Medulla oblongata (tissue), 1 donor: ENCODE measurements around the gene RPS6KB2.
"Not testable (repeated sequence)": the region's sequence is repeated elsewhere in the genome, so short reads cannot be mapped to it uniquely, and the experiment has no call there.

Experiments
- DNase-seq: peaks from one replicate; pipeline ENCODE4 v3.0.0-alpha.2; 2015; ENCODE audit errors: extremely low spot score

Gene RPS6KB2

DNA sequence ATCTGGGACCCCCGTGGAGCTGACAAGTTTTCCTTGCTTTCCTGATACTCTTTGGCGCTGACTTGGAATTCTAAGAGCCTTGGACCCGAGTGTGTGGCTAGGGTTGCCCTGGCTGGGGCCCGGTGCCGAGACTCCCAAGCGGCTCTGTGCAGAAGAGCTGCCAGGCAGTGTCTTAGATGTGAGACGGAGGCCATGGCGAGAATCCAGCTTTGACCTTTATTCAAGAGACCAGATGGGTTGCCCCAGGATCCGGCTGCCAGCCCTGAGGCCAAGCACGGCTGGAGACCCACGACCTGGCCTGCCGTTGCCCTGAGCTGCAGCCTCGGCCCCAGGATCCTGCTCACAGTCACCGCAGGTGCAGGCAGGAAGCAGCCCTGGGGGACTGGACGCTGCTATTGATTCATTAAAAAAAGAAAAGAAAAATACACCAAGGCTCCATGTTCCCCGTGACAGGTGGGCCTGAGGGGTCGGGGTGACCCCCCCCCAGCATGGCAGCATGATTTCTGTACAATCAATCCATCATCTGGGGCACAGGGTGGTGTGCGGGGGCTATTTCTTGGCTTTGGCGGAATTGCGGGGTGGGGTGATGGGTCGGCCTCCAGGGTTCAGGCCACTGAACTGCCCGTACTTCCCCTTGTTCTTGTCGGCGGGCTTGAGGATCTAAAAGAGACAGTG lies 30.2 kb upstream of the RPS6KB2 start:
- DNase-seq = no peak

DNA sequence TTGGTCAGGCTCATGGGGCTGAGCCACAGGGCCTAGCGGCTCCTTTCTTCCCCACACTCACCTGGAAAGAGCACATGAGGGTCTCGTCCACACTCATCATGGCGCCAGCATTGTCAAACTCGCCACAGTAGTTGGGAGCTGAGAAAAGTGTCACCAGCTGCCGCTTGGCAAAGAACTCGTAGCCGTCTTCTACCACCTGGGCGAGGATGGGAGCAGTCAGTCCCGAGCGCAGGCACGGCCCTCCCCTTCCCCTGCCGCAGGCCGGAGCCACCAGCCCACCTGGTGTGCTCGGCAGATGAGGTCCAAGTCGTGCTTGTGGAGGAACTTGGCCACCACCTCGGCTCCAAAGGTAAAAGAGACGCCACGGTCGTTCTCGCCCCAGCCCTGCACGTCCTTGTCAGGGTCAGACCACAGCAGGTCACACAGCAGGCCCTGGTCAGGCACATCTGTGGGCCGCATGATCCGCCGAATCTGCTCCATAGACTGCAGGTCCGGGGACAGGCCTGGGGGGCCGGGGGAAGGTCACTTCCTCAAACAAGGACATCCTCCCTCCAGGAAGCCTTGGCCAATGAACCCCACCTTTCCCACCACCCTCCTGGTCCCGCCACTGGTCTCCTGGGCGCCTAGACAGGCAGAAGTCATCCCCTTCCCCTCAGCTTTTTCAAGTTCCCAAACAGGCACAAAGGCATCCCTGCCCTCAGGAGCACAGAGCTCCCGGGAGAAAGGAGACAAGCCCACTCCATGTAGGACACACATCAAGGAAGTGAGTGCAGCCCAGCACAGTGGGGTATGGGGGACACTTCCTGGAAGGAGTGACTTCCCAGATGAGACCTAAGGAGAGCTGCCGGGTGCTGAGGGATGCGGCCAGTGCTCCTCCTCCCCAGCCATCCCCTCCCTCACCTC lies 29.4 kb upstream of the RPS6KB2 start:
- DNase-seq = no peak

DNA sequence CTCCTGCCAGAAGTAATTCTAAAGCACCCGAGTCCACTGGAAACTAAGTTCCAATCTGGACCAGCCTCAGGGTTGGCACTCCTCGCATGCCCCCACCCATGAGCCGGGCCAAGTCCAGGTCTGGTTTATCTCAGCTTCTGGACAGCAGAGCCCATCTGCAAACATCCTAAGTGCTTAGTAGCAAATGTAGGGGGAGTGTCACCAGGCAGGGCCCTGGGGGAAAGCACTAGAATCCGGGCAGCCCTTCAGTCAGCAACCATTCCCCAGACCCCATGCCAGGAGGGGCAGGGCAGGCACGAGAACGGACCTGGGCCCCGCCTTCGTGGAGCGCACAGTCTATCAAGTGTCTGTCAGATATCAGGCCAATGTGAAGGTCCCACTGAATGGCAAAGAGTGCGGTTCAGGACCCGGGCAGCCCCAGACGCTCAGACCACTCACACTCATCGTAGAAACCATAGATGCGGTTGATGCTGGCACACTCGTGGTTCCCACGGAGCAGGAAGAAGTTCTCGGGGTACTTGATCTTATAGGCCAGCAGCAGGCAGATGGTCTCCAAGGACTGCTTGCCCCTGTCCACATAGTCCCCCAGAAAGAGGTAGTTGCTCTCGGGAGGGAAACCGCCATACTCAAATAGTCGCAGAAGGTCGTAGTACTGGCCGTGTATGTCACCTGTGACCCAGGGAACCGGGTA lies 27.9 kb upstream of the RPS6KB2 start:
- no peak for DNase-seq

DNA sequence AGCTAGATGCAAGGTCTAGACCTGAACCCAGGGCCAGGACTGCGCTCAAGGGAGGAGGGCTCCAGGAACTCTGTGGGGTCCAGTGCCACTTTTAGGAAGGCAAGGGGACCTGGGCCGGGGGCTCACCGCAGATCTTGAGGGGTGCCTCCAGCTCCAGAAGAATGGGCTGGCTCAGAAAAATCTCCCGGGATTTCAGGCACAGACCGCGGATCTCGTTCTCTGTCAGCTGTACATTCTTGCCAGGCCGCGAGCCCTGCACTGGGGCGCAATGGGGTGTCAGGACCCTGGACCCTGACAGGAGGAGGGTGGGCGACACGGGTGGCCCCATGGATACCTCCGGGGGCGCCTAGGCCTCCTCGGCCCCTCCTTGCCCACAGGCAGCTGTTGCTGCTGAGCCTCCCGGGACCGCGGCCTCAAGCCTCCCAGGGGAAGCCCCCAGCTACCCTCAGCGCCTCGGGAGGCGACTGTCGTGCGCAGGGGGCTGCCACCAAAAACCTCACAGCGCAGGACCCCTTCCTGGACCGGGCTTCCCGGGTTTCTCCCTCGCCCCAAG lies 27.3 kb upstream of the RPS6KB2 start:
- DNase-seq = no peak

DNA sequence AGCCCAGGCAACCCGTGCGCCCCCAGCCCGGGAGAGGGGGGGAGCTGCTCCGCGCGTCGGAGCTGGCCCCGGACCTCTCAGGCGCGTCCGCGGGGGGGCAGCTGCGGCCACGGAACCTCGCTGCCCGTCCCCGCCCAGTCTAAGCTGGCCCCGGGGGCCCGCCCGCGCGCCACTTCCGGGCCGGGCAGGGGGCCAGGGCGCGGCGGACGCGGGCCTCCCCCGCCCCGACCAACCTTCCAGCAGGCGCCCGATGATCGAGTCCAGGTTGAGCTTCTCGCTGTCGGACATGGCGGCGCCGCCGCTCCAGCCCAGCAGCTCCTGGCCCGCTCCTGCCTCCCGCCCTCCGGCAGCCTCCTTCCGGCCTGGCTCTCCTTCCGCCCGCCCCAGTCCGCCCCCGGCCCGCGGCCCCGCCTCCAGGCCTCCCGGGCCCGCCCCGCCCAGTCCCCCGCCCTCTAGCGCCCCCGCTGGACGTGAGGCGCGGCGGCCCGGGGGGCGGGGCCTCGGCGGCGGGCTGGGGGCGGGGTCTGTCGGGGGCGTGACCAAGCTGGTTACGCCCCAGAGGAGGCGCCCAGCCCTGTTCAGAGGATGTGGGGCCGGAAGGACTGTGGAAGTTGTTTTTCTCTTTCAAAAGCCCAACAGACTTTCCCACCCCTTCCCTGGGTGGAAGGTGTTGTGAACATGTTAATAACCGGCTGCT lies 26.7 kb upstream of the RPS6KB2 start, which contains the start of gene PPP1CA:
Gene PPP1CA, minus strand, starts transcription at position 364 of the 697 bp plus-strand sequence. Its CDS starts 76 bp downstream, at position 288.
- peak; percentile 92 for DNase-seq

DNA sequence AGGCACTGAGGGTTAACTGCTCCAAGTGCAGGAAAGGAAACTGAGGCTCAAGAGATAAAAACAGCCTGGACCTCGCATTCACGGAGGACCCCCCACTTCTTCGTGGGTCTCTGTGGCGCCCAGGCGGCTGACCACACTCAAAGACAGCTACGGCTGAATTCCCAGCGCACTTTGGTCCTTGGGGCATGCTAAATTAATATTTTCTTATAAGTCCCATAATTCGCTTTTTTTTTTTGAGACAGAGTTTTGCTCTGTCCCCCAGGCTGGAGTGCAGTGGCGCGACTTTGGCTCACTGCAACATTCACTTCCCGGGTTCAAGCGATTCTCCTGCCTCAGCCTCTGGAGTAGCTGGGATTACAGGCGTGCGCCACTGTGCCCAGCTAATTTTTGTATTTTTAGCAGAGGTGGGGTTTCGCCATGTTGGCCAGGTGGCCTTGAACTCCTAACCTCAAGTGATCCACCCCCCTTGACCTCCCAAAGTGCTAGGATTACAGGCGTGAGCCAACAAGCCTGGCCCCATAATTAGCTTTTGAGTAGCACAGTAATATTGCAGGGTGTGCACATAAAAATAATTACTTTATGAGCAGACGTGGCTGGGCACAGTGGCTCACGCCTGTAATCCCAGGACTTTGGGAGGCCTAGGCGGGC lies 26.0 kb upstream of the RPS6KB2 start:
- not testable (repeated sequence) for DNase-seq

DNA sequence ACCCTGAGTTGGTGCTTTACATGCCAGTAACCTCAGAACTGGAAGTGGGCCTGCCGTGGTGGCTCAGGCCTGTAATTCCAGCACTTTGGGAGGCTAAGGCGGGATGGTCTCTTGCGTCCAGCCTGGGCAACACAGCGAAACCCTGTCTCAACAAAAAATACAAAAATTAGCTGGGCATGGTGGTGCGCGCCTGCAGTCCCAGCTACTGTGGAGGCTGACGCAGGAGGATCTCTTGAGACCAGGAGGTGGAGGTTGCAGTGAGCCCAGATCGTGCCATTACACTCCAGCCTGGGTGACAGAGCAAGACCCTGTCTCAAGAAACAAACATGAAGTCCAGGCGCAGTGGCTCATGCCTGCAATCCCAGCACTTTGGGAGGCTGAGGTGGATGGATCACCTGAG lies 25.2 kb upstream of the RPS6KB2 start:
- DNase-seq = not testable (repeated sequence)

DNA sequence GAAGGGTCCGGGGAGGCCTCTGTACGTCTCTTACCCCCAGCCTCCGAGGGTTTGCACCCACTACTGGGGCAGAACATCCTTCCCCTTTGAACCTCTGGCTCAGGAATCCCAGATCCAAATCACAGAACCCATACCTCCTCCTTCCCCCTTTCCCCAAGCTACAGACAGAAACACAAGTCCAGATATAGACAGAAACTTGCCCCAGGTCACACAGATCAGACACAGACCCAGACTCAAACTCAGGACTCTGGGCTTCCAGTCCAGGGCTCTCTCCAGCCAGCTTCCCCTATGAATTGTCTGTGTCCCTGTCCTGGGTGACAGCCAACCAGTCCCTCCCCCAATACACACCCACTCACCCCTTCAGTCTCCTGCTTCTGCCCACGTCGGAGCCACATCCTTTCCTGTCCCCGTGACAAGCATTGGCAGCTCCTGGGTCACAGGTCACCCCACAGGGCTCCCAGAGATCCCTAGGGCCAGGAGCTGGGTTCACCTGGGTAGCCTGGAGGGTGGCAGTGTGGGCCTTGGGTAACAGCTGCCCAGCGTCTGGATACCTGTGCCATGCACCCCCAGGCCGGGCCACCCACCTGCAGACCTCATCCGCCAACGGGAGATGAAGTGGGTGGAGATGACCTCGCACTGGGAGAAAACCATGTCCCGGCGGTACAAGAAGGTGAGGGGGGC lies 23.6 kb upstream of the RPS6KB2 start:
- no peak for DNase-seq

DNA sequence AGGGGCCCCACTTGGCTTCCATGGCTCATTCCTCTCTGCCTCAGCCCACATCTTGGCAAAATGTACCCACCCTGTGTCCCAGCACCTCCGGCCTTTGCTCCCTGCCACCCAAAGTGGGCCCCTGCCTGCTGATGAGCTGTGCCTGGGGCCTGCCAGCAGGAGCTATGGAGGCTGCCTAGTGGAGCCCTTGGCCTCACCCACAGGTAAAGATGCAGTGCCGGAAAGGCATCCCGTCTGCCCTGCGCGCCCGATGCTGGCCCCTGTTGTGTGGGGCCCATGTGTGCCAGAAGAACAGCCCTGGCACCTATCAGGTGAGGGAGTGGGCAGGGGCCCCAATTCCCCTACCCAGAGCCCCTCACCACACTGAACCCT lies 23.1 kb upstream of the RPS6KB2 start:
- DNase-seq = no peak

DNA sequence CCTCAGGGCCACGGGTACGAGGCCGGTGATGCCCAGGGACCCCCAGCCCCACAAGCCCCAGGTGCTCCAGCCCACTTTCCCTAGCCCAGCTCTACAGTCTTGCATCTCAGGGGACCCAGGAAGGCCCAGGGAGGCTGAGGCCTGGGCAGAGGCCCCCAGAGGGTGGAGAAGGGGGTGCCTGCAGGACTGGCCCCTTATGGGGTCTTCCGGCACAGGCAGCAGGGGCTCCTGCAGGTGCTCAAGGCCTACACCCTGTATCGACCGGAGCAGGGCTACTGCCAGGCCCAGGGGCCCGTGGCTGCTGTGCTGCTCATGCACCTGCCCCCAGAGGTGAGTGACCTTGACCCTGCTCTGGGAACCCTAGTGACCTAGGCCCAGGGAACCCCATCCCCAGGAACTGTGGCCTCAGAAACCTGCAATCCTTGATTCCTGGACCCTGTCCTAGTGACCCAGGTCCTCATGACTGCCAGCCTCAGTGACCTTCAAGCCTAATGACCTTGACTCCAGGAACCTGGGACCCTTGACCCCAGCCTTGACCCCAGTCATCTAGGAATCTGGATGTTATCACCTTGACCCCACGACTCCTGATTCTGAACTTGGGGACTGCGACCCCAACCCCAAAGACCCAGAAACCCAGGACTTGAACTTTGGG lies 22.5 kb upstream of the RPS6KB2 start:
- DNase-seq = no peak

DNA sequence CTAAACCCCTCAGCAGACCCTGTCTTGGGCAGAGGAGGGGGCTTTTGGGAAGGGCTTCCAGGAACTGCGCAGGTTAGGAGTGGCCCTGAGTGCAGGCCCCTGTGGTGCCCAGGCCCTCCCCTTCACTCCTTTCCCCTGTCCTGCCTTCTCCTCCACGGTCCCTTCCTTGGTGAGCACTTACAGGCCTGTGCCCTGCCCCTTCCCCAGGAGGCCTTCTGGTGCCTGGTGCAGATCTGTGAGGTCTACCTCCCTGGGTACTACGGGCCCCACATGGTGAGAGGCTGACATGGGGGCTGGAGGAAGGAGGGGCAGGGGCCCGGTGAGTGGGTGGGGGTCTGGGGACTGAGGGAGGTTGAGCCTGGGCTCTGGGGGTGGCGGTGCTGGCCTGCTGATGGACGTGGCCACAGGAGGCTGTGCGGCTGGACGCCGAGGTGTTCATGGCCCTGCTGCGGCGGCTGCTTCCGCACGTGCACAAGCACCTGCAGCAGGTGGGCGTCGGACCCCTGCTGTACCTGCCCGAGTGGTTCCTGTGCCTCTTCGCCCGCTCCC lies 21.8 kb upstream of the RPS6KB2 start:
- DNase-seq = no peak

DNA sequence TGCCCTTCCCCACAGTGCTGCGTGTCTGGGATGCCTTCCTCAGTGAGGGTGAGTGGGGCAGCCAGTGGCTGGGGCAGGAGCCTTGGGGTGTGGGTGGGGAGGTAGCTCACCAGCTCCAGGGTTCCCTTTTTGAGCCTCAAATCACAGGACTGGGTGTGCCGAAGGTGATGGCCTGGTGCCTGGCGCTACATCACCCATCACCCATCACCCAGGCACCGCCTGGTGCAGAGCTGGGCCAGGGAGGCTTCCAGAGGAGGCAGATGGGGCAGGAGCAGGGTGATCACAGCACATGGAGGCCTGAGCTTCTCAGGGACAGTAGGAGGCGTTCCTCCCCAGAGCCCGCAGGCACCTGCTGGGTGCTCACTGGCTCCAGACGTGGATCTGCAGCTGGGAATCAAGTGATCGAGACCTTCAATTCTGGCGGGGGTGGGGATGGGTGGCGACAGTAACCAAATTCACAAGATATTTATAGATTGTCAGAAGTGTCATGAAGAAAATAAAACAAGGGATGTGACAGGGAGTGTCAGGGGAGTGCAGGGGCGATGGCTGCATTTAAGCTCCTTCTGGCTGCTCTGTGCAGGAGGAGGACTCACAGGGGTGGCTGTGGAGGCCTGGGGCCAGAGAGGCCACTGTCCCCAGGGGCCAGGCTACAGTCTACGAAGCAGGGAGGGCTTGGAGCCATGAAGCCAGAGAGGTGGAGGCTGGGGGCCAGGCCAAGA lies 21.2 kb upstream of the RPS6KB2 start:
- peak; percentile 71 for DNase-seq

DNA sequence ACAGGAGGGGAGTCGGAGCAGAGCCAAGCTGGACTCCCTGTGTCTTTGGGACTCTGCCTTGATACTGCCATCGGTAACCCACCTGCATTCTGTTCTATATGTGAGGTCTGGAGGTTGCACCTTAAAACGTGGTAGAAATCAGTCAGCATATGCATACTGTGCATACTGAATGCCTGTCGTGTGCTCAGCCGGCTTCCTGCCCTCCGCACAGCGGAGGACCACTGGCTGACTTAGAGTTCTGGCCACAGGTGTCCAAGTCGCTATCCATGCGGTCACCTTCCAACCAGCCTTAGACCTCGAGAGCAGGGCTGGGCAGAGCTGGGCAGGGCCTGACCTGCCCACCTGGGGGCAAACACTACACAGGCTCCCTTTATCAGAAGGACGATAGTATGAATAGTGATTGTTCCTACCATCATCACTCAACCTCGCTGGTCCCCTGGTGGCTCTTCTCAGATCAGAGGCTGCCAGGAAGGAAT lies 20.6 kb upstream of the RPS6KB2 start:
- no peak for DNase-seq

DNA sequence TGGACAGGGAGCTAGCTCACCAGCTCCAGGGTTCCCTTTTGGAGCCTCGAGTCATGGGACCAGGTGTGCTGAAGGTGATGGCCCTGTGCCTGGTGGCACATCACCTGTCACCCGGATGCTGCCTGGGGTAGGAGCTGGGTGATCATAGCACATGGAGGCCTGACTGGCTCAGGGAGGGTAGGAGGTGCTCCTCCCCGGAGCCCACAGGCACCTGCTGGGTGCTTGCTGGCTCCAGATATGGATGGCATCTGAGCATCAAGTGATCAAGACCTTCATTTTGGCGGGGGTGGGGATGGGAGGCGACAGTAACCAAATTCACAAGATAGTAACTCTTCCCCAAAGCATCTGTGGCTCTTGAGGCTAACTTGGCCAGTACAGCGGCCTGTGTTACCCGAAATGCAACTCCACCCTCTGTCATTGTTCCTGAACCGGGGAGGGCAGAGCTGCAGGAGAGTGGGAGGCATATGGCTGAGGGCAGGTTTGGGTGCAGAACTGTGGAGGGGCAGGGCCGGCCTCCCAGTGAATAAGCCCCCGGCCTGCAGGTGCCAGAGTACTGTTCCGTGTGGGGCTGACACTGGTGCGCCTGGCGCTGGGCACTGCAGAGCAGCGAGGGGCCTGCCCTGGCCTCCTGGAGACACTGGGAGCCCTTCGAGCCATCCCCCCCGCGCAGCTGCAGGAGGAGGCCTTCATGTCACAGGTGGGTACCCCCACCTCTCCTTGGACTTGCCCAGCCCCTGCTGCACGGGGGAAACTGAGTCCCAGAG lies 19.7 kb upstream of the RPS6KB2 start:
- no peak for DNase-seq

DNA sequence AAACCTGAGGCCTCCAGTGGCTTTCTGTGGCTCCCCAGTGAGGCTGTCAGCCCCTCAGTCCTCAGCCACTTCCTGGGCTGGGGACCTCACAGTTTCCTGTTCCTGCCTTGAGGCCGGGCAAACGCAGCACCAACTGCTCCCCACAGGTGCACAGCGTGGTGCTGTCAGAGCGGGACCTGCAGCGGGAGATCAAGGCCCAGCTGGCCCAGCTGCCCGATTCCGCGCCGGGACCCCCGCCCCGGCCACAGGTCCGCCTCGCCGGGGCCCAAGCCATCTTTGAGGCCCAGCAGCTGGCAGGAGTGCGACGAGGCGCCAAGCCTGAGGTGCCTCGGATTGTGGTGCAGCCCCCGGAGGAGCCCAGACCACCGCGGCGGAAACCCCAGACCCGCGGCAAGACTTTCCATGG lies 19.0 kb upstream of the RPS6KB2 start:
- DNase-seq = no peak

DNA sequence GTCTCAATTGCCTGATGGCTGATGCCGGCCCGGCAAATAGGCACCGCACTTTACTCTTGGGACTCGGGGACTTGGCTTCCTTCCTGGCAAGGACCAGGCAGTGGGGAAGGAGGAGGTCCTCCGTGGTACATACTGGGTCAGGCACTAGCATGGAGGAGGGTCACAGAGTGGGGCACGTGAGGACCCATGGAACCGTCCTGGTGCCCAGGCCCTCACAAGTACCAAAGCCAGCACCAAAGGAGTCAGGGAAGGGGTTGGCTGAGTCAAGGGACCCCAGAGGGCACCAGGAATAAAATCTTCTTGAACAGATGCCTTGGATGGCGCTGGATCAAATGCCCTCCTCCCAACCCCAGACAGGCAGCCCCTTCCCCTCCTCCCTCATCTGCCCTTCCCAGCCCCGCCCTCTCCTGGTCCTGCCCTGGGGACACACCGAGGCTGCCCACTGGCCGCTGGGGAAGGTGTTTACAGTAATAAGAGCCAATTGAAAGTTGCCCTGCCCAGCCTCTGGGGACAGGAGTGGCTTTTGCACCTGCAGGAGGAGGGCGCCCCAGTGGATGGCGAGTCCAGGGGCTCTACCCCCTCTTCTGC lies 18.4 kb upstream of the RPS6KB2 start:
- no peak for DNase-seq

DNA sequence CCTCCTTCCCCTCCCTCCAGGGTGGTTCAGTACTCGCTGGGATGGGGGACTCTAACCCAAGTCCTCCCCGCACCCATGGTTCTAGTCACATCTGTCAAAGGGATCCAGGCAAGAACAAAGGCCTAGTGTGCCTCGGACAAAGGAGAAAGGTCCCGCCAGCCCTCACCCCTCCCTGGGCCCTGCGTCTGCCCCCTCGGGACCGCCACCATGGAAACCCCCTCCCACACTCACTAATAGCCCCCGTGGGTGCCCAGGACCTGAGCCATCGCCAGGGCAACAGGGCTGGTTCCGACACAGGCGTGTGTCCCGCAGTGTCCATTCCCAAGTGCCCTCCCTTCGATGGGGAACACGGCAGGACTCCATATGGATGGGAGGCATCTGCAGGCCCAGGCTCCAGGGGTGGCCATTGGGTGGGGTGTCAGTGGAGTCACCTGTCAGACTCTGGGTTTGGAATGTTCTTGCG lies 17.9 kb upstream of the RPS6KB2 start:
- peak; percentile 96 for DNase-seq
